Upper lobe of left lung (tissue), 6 donors: ENCODE data around the gene PYCR2. TPM values are rescaled to one million over a fixed set of nuclear protein-coding genes. Genes with fewer than 3 reads are reported as not detected.
A peak's percentile ranks its signal among the peaks of the same experiment; 100 is the strongest.
"Not testable (repeated sequence)": the region's sequence is repeated elsewhere in the genome, so short reads cannot be mapped to it uniquely, and the experiment has no call there.

Source experiments
- ATAC-seq, 2 donors: fragments of 200-7000 bp; cut with Tn5 transposase; one replicate each; pipeline ENCODE4 v1.9.1; 2022; ENCODE audit warnings: mild to moderate bottlenecking in 2 of 2, moderate library complexity in 2 of 2; ENCODE audit not compliant: low FRiP score in 2 of 2
- DNase-seq, 2 donors: peaks; one replicate each; pipeline ENCODE4 v3.0.0-alpha.2; 2019 to 2020
- H3K27ac ChIP-seq, 4 donors: fragments of 200-600 bp; sonication (generic); one replicate each; pipeline ENCODE4 v1.5.1; 2016 to 2019
- H3K27me3 ChIP-seq, 4 donors: fragments of 200-600 bp; sonication (generic); one replicate each; pipeline ENCODE4 v1.5.1; 2017 to 2019
- H3K36me3 ChIP-seq, 4 donors: fragments of 200-600 bp; sonication (generic); one replicate each; pipeline ENCODE4 v1.5.1; 2016 to 2019
- H3K4me1 ChIP-seq, 4 donors: fragments of 200-600 bp; sonication (generic); one replicate each; pipeline ENCODE4 v1.5.1; 2018 to 2019
- H3K4me3 ChIP-seq, 4 donors: fragments of 200-600 bp; sonication (generic); one replicate each; pipeline ENCODE4 v1.5.1; 2017 to 2019; ENCODE audit warnings: mild to moderate bottlenecking in 2 of 4, moderate library complexity in 1 of 4
- H3K9me3 ChIP-seq, 4 donors: fragments of 200-600 bp; sonication (generic); one replicate each; pipeline ENCODE4 v1.5.1; 2018 to 2019
- CTCF ChIP-seq, 6 experiments: fragments of 450-650 bp in 4 of 6; fragments of 200-600 bp in 2 of 6; sonication (generic) in 2 of 6; IDR thresholded peaks; one replicate each; pipeline ENCODE4 v1.5.1; 2016 to 2019; ENCODE audit warnings: antibody characterized with exemption in 6 of 6
- EP300 ChIP-seq, 4 donors: sonication (generic); formaldehyde crosslinking; IDR thresholded peaks; one replicate each; pipeline ENCODE4 v1.5.1; 2017; ENCODE audit warnings: antibody characterized with exemption in 4 of 4, control low read depth in 2 of 4
- POLR2A ChIP-seq, 4 donors: fragments of 450-650 bp; IDR thresholded peaks; one replicate each; pipeline ENCODE4 v1.5.1; 2016 to 2017; ENCODE audit warnings: antibody characterized with exemption in 4 of 4, mild to moderate bottlenecking in 2 of 4
- POLR2AphosphoS5 ChIP-seq, 2 donors: sonication (generic); formaldehyde crosslinking; IDR thresholded peaks; one replicate each; pipeline ENCODE4 v1.5.1; 2017; ENCODE audit warnings: antibody characterized with exemption in 2 of 2
- WGBS, 2 donors: methylation state at CpG; one replicate each; pipeline ENCODE4 v1.1.5; 2017 to 2018; 5-methylcytosine and 5-hydroxymethylcytosine counted together
- total RNA-seq, 6 donors: library from RNA; depleted of rRNA in 4 of 6; stranded (reverse); fragments of >200 nt in 4 of 6; gene quantifications; one replicate each; pipeline versions ENCODE4 v1.1.0 to v1.2.1, GENCODE V29; 2016 to 2021
- donor health status: DM: no; HTN: no; CAD: no; lungs with moderate emphysema.
- donor health status: DM: no; HTN: yes; CAD: no; lungs with severe emphysema.

The PYCR2 gene
- total RNA-seq, 6 donors from 2014 or later, result 49.4 to 115 (median 69.6) TPM

GRCh38 chr1:225940385-225941151 lies 16.5 kb upstream of the PYCR2 start:
- no peaks in the 10 kb centered on the region for H3K9me3 ChIP-seq
- peak in 1 of 2 donors; percentile 12 for ATAC-seq
- peak in 1 of 2 donors; percentile 79 for DNase-seq
- no peak for TF ChIP-seq POLR2AphosphoS5 (IDR thresholded peaks at IDR 0.05)
- TF ChIP-seq POLR2A (IDR thresholded peaks at IDR 0.05), result no peak
- no peak for TF ChIP-seq EP300 (IDR thresholded peaks at IDR 0.05)
- no peak for TF ChIP-seq CTCF (IDR thresholded peaks at IDR 0.05)
- H3K27me3 ChIP-seq, result no peaks in the 10 kb centered on the region
- H3K27ac ChIP-seq, result peak overlapping the region in 3 of 4 donors; percentile 46 to 73 (median 72)
- H3K4me1 ChIP-seq, result peaks cover 13 to 24% (median 21%) of the 10 kb centered on the region in 4 donors
- no peak overlapping the region for H3K4me3 ChIP-seq
- no peaks in the 10 kb centered on the region for H3K36me3 ChIP-seq
- 77 to 88% methylated on average over 8 to 15 of the region's 25 CpGs for WGBS, 2 donors

- peaks cover 13 to 24% (median 21%) of the 10 kb centered on the region in 4 donors for H3K4me1 ChIP-seq
- 74% methylated on average over 7 of the region's 8 CpGs; no CpG with 5 or more reads in 1 of the 2 donors for WGBS, 2 donors
- H3K27ac ChIP-seq, DNase-seq, H3K4me3 ChIP-seq, H3K27me3 ChIP-seq, ATAC-seq, H3K36me3 ChIP-seq, H3K9me3 ChIP-seq: not testable (repeated sequence)
These were observed 15.9 kb upstream of the PYCR2 start for GRCh38 chr1:225939939-225940310.

- H3K4me3 ChIP-seq, result peak overlapping the region in 1 of 4 donors; percentile 13
- ATAC-seq, result peak in 1 of 2 donors; percentile 25
- H3K27me3 ChIP-seq, H3K27ac ChIP-seq, H3K9me3 ChIP-seq, H3K36me3 ChIP-seq: not testable (repeated sequence)
- whole genome bisulfite sequencing, 2 donors, result 71 to 93% methylated on average over 7 to 35 of the region's 69 CpGs
- peak in 1 of 2 donors; percentile 87 for DNase-seq
- H3K4me1 ChIP-seq, result peaks cover 13 to 22% (median 20%) of the 10 kb centered on the region in 4 donors
These were observed 15.3 kb upstream of the PYCR2 start for GRCh38 chr1:225939097-225939938.

GRCh38 chr1:225937048-225937968 lies 13.3 kb upstream of the PYCR2 start:
- H3K4me1 ChIP-seq, result peaks cover 13 to 19% (median 19%) of the 10 kb centered on the region in 4 donors
- WGBS, 2 donors, result 85 to 92% methylated on average over 5 to 21 of the region's 21 CpGs
- TF ChIP-seq POLR2A (IDR thresholded peaks at IDR 0.05), result no peak
- no peak for TF ChIP-seq CTCF (IDR thresholded peaks at IDR 0.05)
- no peak for TF ChIP-seq POLR2AphosphoS5 (IDR thresholded peaks at IDR 0.05)
- no peak for TF ChIP-seq EP300 (IDR thresholded peaks at IDR 0.05)
- no peaks in the 10 kb centered on the region for H3K27me3 ChIP-seq
- no peak overlapping the region for H3K4me3 ChIP-seq
- no peak overlapping the region for H3K27ac ChIP-seq
- H3K36me3 ChIP-seq, result no peaks in the 10 kb centered on the region
- no peaks in the 10 kb centered on the region for H3K9me3 ChIP-seq
- DNase-seq, result peak in 1 of 2 donors; percentile 53
- no peak for ATAC-seq

GRCh38 chr1:225936523-225936922 lies 12.5 kb upstream of the PYCR2 start:
- WGBS, 2 donors, result 71 to 77% methylated on average over 1 to 3 of the region's 3 CpGs
- H3K27me3 ChIP-seq, result no peaks in the 10 kb centered on the region
- DNase-seq, result no peak
- no peaks in the 10 kb centered on the region for H3K9me3 ChIP-seq
- H3K27ac ChIP-seq, result no peak overlapping the region
- no peak overlapping the region for H3K4me3 ChIP-seq
- TF ChIP-seq EP300 (IDR thresholded peaks at IDR 0.05) (no peak), POLR2AphosphoS5 (IDR thresholded peaks at IDR 0.05) (no peak), POLR2A (IDR thresholded peaks at IDR 0.05) (no peak)
- H3K36me3 ChIP-seq, result no peaks in the 10 kb centered on the region
- H3K4me1 ChIP-seq, result peaks cover 10 to 16% (median 11%) of the 10 kb centered on the region in 4 donors
- no peak for ATAC-seq

GRCh38 chr1:225936086-225936485 lies 12.0 kb upstream of the PYCR2 start:
- 71 to 77% methylated on average over 8 of the region's 8 CpGs for WGBS, 2 donors

More at GRCh38 chr1:225936086-225936485, 12.0 kb upstream of the PYCR2 start:
- H3K27me3 ChIP-seq, DNase-seq, H3K9me3 ChIP-seq, H3K27ac ChIP-seq, H3K36me3 ChIP-seq, ATAC-seq, H3K4me3 ChIP-seq: not testable (repeated sequence)
- H3K4me1 ChIP-seq, result peaks cover 6 to 12% (median 8%) of the 10 kb centered on the region in 4 donors
